GM18868 (cell line): ENCODE data around the gene OR1M1.
"Not testable (repeated sequence)": the region's sequence is repeated elsewhere in the genome, so short reads cannot be mapped to it uniquely, and the experiment has no call there.

ENCODE experiments used
- ATAC-seq: cut with Tn5 transposase; IDR thresholded peaks from one replicate; pipeline ENCODE4 v1.9.1; 2021; ENCODE audit warnings: mild to moderate bottlenecking, moderate library complexity; ENCODE audit not compliant: unreplicated experiment

Gene OR1M1

GRCh38 chr19:9086761-9087160 lies at the start of gene OR1M1:
Gene OR1M1 (plus strand): TSS chr19:9087061. CDS start chr19:9093245, 6,184 bp downstream.
- ATAC-seq = no peak

- ATAC-seq = no peak
These were observed 49.3 kb upstream of the OR1M1 start for GRCh38 chr19:9037400-9038062.

GRCh38 chr19:9039728-9040127 lies 47.1 kb upstream of the OR1M1 start:
- ATAC-seq = no peak

- no peak for ATAC-seq
These were observed 46.7 kb upstream of the OR1M1 start for GRCh38 chr19:9040131-9040530.

GRCh38 chr19:9041023-9041422 lies 45.8 kb upstream of the OR1M1 start:
- no peak for ATAC-seq

GRCh38 chr19:9043524-9043923 lies 43.3 kb upstream of the OR1M1 start:
- ATAC-seq = no peak

GRCh38 chr19:9044449-9044848 lies 42.4 kb upstream of the OR1M1 start:
- ATAC-seq = no peak

GRCh38 chr19:9046694-9047093 lies 40.2 kb upstream of the OR1M1 start:
- ATAC-seq = no peak

GRCh38 chr19:9052894-9053293 lies 34.0 kb upstream of the OR1M1 start:
- ATAC-seq = no peak

GRCh38 chr19:9053674-9054073 lies 33.2 kb upstream of the OR1M1 start:
- ATAC-seq = not testable (repeated sequence)

- ATAC-seq = no peak
These were observed 32.7 kb upstream of the OR1M1 start for GRCh38 chr19:9054207-9054606.

GRCh38 chr19:9054765-9055164 lies 32.1 kb upstream of the OR1M1 start:
- ATAC-seq = no peak

GRCh38 chr19:9056131-9056530 lies 30.7 kb upstream of the OR1M1 start:
- ATAC-seq = not testable (repeated sequence)

GRCh38 chr19:9057505-9058258 lies 29.2 kb upstream of the OR1M1 start:
- no peak for ATAC-seq

- no peak for ATAC-seq
These were observed 27.8 kb upstream of the OR1M1 start for GRCh38 chr19:9058905-9059667.

GRCh38 chr19:9060564-9061340 lies 26.1 kb upstream of the OR1M1 start:
- ATAC-seq = no peak

- ATAC-seq = no peak
These were observed 25.0 kb upstream of the OR1M1 start for GRCh38 chr19:9061879-9062278.

- no peak for ATAC-seq
These were observed 21.3 kb upstream of the OR1M1 start for GRCh38 chr19:9065457-9066014.

- ATAC-seq = no peak
These were observed 16.8 kb upstream of the OR1M1 start for GRCh38 chr19:9070066-9070465.

- ATAC-seq = not testable (repeated sequence)
These were observed 15.1 kb upstream of the OR1M1 start for GRCh38 chr19:9071720-9072119.

- ATAC-seq = no peak
These were observed 13.1 kb upstream of the OR1M1 start for GRCh38 chr19:9073806-9074205.
